HG02571 (cell line): ENCODE results near the gene SMPX.

Experiments used
- ATAC-seq: cut with Tn5 transposase; IDR thresholded peaks from one replicate; pipeline ENCODE4 v1.9.1; 2021; ENCODE audit warnings: mild to moderate bottlenecking, moderate library complexity; ENCODE audit not compliant: unreplicated experiment

The SMPX gene

DNA sequence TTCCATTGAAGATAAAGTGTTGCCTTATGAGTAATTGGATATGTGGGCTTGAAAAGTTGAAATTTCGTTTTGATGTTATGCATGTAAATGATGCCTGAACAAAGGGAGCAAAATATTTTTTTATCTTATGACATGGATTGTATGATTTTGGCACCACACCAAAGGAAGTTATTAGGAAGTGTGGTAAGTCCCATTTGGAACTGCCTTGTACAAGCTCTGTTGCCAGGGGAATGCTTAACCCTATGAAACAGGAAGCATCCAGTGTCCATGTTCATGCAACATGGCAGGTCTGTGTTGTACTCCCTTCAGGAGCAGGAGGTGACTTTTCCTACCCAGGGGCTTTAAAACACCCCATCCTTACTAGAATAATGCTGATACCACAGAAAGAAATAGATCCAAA lies 13.2 kb downstream of the SMPX start:
- no peak for ATAC-seq

DNA sequence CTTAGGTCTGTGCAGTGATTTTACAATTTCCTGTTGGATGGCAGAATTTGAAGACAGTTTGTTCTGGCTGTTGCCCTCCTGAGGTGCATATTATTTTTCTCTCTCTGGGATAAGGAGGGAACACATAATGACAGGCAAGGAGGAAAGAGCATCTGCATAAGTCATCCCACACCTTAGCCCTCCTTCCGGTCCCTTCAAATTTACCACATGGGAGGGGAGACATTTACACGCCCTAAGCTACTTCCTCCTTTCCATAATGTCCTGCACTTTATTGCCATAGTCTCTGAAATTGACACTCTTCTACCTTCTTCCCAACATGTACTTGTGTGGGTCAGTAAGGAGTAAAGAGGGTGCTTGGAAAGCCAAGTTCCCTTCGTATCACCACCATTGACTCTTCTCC lies 13.9 kb downstream of the SMPX start:
- no peak for ATAC-seq

DNA sequence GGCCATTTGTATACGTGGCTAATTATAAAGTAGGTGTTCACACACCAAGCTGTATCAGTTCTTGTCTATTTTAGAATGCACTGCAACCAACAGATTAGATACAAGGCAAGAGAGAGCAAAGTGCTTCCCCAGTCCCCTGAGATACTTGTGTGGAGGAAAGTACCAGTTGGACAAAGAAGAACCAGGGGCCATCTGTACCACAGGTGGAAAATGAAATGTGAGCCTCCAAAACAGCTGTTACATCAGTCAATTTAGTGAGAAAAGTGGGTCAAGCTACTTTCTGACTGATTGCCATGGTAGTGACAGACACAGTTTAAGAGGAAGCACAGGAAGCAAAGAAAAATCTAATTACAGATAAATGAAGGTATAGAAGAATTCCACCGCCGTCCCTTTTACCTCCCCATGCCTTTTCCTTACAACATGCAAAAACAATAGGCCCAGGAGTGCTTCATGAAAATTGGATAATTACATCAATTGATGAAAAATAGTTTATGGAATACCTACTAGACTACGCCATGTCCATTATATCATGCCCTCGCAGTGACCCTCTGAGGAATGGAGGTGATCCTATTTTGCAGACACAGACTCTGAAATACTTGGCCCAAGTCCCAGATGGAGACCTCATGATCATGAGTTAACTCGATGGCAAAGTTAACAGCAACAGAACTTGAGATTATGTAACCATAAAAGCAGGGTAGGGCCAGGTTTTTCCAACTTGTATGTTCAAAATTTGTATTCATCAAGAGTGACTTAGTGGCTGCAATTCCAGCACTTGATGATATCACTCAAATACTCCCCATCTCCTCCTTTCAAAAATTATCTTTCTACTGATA lies 15.8 kb downstream of the SMPX start:
- ATAC-seq, result no peak

DNA sequence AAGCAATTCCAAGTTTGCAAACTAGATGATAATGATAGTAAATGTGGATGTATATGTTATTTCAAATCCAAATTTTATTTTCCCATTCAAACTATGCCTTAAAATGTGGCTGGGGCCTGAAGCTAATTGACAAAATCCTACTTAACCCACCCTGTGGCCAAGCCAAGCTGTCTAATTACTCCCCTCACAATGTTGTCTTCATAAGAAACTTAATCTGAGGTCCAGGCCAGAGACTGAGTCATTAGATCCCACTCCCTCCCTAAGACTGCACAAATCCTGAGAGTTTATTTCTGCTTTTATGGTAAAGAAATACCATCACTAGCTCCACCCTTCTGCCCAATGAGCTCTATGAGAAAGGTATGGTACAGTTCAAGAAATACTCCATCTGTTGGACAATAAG lies 16.6 kb downstream of the SMPX start:
- no peak for ATAC-seq

DNA sequence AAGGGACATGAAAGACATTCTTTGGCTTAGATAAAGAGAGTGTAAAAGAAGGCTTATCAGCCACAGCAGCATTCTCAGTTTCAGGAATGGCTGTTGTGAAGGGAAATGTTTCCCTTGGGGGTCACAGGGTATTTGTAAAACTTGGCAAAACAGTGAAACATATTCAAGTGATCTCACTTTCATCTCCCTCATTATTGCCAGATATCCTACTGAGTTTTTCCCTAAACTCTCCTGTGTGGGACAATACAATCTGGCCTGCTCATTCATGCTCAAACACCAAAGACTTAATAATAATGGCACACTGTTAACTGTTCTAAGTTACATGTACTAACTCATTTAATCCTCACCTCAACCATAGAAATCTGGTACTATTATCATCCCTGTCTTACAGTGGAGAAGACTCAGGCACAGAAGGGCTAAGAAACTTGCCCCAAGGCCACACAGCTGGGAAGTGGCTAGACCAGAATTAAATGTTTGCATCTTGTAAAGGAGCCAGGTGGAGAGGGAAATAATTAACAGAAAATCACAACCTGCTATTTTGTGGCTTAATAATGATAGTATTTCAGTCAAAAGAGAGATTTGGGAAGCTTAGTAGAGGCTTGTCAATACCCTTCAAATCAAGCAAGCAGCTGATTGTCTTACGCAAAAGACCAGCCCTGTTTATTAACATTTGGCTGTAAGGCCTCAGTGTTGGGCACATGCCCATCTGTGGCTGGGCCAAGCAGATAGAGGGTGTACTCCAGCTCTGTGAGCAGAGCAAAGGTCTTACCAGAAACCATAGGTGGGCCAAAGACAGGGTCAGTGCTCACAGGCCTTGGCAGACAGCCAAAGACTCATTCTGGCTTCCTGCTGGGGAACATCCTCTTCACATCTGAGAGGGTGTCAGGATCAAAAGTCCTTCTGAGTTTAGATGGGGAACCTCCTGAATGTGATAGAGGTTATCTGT lies 17.3 kb downstream of the SMPX start:
- ATAC-seq, result no peak

DNA sequence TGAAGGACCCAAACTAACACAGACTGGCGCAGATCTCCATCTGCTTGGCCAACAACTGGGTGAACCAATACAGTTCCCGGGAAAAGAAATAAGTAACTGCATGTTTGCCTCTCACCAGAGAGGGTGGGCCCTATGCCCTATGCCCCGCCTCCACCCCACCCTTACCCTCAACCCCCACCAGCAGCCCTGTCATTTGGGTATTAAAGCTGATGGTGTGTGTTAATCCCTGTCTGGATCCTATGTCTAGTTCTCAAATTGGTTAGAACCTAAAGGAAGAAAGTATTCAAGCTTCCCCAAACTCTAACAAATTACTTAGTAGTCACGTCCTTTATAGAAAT lies 19.0 kb downstream of the SMPX start:
- no peak for ATAC-seq

DNA sequence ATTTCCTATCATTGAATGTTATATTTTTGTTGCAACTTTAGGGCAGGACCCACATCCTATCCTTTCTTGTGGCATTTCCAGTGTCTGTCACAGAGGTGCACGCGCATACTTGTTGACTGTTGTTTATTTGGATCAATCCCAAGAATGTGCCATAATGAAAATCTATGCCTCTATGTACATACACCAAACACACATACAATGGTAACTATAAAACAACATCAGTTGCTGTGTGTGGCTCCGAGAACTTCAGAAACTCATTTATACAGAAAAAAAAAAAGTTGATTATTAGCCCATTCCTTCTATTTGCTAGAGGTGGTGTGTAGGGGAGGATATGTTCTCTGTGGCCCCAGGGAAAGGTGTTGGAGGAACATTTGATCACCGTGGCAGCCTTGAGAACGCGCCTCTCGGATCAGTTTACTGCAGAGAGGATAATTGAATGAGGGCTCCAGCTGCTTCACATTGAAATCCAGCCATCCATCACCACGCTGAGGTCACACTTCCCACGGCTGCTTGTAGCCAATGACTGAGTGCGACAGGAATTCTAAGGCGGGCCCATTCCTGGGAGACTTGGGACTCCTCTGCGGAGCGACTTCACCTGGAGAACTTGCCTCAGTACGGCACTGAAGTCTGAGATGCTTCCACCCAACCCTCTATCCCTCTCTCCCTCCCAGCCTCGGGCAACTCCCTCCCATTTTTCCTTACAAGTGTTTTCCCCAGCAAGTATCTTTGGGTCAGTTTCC lies 19.5 kb downstream of the SMPX start:
- no peak for ATAC-seq

DNA sequence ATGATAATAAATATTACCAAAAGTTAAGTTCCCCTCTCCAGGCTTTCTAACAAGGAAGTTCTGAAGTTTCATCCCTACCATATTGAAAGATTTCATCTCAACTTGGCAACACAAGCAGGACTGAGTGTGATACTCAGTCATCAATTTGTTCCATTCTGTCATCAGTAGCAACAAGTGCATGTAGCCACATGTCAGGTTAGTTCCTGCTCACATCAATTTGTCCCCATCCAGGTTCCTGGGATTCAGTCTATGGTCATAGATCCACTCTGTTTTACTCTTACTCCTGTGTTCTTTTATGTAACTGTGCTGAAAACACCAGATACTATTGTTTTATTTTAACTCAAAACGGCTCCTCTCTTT lies 22.2 kb downstream of the SMPX start:
- no peak for ATAC-seq

DNA sequence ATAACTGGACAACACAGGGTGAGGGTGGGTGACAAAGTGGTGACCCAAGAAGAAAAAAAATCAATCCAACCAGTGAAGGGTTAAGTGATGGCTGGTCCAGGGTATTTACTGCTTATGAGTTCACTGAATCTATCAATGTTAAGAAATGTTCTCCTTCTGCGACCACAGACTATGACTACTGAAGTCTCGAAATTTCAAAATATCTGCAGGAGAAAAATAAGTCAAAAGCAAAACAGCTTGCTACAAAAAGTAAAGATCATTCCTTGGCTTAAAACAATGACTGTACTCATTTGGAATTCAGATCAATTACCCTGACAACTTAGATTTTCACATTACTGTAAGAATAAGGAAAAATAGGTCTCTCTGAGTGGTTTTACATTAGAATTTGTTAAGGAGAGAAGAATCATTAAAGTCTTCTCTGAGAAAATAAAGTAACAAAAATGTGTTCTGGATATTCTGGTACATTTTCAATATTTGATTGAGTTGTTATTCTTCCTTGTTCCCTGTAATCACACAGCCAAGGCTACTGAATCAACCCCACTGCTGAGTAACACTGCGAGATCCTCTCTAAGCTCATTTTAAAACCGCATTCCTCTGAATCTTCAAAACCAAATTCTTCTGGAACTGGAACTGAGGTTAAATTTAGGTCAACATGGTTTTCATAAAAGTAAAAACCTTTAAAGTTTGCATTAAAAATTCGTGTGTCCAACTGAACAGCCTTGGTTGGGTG lies 22.7 kb downstream of the SMPX start:
- ATAC-seq, result no peak

DNA sequence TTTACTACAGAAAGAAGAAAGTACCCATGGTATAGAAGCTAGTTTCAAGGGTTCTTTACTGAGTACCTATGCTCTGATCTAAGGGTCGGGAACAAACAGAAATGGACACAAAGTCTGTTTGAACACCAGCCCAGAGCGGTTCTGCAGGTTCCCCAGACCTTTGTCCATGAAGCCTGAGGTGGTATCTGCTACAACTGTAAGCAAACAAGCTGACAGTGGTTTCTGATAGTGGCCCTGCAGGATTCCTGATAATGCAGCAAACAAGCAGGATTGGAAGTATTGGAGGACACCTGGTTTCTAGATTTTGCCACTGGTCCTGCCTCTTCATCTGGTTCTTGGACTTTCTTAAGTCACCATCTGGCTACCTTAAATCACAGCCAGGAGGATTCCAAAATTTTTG lies 23.7 kb downstream of the SMPX start:
- ATAC-seq, result no peak

DNA sequence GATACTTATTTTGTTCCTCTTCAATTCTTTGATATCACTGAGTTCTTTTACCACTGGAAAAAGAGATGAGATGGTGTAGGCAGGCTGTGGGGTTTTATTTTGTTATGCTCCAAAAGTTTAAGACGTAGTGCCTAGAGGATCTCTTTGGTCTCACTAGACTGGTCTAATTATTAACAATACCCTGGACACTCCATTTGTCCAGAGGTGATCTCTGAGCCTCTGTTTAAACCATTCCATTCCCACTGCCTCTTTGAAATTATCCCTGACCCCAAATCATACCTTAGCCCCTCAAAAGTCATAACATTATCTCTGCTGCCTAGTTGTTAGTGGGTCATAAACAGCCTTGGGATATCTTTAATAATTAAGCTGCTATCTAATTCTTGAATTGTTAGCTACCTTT lies 24.2 kb downstream of the SMPX start:
- ATAC-seq, result no peak

DNA sequence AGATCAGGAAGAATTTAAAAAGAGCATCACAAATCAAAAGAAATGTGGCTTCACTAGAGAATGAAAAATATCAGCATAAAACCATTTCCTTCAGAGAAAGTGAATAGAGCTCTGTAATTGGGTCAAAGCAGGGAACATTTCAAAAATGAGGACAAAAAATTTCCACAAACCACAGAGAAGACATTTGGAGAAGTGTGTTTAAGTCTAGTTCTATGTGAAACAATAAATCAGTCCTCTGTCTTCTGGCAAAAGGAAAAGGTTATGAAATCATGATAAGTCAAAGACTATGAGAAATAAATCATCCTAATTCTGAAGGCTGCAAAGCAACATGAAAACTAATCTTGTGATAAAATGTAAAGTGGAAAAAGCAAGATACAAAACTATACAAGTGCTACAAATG lies 27.9 kb downstream of the SMPX start:
- no peak for ATAC-seq

DNA sequence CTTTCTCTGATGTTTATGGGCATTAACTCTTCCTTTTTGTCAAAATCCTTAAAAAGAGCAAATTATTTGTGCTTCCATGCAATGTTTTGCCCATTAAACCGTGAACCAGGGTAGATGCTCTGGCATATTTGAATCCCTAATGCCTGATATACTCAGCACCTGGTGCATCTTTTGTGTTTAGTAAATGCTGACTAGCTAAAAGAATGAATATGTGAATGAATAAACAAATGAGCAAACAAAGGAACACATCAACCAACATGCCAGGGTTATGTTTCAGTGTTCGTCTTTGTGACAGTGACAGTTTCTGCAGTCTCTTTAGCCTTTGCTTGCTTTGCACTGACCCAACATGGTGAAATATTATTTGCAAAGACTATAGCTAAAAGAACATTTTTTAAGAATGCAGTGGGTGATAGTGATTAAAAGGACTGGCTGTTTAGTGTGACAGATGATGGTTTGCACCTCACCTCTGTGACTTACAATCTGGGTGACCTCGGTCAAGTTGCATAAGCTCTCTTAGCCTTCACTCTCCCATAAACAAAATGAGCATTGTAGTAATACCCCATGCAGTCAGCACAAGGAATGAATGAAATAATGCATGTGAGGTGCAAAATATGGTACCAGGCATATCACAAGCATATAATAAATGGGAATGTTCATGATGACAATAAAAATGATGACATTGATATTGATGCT lies 29.5 kb downstream of the SMPX start:
- no peak for ATAC-seq

DNA sequence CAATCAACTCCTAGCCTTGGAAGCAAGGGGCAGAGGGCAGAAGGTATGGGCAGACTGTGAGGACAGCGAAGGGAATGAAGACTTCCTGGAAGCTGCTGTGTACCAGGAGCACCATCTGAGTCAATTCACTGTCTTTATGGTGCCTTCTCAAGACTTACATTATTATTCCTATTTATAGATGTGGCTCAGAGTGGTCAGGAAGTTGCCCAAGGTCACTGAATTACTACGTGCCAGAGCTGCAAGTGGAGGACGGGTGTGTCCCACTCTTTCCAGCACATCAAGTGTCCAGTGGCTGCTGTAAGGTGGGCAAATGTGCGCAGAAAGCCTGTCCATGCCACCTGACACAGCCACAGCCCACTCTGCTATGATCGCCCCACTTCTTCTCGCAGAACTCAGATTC lies 32.0 kb downstream of the SMPX start:
- no peak for ATAC-seq

DNA sequence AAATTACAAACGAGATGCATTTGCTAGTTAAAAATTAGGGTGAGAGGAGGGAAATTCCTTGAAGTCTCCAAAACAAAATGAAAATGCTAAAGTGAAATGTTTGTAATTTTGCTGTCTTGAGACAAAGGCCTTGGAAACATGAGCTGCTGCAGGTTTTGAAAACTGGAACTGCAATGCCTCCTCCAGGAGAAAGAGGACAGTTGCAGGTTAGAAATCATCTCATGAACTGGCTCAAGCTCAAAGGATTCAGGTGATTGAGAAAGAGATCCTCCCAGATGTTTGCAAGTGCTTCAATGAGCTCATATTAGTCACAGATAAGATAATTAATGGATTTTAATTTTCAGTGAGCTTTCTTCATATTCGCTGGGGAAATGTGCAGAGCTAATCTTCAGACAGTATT lies 32.4 kb downstream of the SMPX start:
- ATAC-seq, result no peak

DNA sequence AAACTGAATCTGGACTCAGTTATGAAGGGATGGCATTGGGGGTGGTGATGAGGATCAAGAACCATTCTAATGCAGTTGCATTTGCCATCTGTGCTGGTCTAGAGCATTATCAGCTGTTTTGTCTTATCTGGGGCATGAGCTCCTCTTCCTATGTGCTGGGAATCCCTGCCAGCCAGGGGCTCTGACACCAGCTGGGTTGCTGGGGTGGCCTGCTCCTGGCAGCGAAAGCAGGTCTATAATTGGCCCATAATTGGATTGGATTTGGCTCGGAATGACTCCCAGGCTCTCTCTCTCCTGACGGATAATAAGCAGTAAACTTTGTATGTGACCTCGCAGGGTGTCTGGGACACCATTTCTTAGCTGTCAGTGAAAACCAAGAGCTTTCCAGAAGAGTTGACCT lies 34.1 kb downstream of the SMPX start:
- ATAC-seq, result no peak

DNA sequence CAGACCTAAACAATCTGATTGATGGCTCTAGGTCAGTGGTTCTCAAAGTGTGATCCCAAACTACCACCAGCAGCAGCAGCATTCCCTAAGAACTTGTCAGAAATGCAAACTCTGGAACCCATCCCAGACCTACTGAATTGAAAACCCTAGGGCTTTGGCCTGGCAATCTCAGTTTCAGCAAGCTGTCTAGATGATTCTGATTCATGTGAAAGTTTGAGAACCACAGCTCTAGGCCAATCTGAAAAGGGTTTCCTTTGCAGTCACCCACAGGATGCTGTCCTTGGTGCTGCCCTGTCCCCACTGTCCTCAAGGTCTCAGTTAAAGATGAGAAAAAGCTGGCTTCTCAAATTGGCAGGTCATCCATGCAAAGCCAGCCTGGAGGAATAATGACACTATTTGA lies 34.8 kb downstream of the SMPX start:
- no peak for ATAC-seq

DNA sequence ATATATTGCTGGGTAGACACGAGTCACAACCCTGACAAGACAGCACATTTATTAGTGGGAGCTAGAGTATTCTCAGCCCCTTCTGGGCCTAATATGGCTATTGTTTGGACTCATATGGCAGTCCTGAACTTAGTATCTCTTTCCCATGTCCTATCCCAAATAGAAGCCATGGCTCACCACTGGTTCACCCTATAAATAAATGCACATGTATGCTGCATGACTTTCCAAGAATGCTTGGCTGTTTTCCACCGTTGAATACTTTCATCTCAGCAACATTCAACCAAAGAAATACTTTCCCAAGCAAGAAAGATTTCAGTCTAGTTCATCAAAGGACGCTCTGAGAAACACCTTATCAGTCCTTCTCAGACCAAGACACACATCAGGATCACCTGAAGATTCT lies 36.7 kb downstream of the SMPX start:
- no peak for ATAC-seq

DNA sequence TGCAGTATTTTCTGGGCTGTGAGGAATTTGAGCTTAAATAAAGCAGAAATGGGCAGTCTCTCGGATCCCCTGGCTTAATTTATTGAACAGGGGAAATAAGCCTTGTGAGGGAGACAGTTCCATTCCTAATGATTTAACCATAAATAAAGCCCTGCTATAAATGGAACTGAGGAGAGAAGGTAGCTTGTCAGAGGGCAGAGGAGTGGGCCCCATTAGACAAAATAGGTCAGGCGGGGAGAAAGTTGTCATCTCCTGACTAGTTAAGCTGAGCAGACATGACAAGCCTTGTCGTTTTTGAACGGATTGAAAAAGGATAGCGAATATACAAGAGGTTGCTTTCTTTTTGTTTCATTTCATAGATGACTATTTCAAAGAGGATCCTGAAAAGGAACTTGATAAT lies 39.3 kb downstream of the SMPX start:
- no peak for ATAC-seq

DNA sequence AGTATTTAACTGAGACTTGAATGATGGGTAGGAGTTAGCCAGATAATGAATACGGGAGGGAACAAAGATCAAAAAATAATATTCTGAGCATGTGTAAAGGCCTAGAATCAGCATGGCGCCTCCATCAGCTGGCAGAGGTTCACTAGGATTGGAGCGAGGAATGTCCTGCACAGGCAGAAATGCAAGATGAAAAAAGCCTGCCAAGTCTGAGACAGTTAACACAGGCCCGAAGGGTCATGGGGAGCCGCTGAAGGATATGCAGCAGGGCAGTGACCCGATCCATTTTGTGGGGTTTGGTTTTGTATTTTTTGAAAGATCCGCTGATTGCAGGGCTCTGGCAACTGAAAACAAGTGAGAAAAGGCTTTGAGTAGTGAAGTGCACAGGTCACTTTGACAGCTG lies 40.1 kb downstream of the SMPX start:
- no peak for ATAC-seq
